Stimulated activated CD8-positive, alpha-beta memory T cell treated with anti-CD3 and anti-CD28 coated beads, Interleukin-15, amount 100 ng/mL, for 48 hours (primary cell): Measurements from ENCODE around the gene GAREM1.
"Not testable (repeated sequence)": the region's sequence is repeated elsewhere in the genome, so short reads cannot be mapped to it uniquely, and the experiment has no call there.

ENCODE experiments used
- DNase-seq, 2 donors: peaks; one replicate each; pipeline ENCODE4 v3.0.0-alpha.2; 2020; ENCODE audit warnings: low read depth in 2 of 2

The GAREM1 gene

DNA sequence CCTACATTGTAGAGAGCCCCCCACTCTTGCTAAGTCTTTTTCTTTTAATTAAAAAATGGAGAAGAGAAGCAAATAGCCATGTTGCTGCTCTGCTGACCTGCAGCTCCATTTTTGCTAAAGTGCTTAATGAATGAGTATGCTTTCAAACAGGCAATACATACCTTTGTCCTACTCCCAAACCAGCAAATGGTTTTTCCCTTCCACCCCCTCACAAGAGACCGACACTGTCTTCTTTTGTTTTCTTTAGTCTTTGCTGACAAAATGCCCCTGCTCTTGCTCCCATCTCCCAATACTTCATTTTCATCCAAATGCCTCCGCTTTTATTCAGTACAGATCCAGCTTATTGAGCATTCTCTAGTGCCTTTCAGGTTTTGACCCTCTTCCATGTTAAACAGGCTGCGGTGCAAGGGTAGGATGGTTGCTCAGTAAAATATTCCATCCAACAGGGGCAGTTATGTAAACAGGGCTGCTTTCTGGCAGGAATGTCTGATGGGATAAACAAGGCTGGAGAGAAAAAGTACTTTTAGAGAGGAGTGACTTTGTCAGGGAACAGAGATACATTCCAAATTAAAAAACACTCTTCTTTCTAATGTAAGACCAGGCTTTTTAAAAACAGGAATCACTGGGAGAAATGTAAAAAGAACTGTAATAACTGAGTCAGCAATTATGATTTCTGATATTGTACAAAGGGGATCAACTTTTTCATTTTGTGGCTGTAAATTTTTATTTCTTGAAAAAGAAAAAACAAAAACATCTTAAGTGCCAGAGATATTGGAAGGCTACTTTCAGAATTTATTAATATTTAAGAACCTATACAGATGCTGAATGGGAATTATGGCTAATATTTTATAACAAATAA, 144.0 kb downstream of the GAREM1 start:
- no peak for DNase-seq

DNA sequence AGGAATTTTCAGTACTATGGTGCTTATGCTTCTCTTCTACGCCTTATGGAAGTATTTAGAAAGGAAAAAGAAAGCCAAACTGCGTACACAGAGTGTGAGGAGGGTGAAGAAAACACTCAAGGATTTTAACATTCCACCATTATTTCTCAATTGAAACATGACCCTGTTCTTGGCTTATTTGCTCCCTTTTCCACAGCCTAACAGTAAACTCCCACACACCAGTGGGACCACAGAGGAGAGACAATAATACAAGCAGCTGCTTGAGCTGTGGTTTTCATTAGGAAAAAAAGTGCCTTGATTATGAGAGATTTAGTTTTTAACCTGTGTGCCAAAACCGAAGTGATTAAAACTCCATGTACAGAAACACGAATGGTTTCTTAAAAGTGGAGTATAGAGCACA, 146.5 kb downstream of the GAREM1 start:
- DNase-seq = no peak

DNA sequence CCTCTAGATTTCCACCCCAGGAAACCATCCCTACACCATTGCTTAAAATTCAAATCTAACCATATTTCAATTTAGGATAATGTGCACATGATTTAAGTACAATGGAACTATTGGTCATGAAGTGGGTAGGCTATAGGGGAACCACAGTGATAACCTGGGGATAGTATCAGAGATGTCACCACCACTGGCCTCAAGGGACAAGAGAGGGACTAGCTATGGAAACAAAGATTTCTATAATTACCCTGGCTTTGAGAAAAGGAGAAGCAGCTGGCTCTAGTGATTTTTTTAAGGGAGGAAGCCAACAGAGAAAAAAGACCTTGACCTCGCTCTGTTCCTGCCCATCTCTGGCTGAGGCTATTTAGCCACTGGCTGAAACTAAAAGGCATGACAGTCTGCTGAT, 148.9 kb downstream of the GAREM1 start:
- DNase-seq = no peak

DNA sequence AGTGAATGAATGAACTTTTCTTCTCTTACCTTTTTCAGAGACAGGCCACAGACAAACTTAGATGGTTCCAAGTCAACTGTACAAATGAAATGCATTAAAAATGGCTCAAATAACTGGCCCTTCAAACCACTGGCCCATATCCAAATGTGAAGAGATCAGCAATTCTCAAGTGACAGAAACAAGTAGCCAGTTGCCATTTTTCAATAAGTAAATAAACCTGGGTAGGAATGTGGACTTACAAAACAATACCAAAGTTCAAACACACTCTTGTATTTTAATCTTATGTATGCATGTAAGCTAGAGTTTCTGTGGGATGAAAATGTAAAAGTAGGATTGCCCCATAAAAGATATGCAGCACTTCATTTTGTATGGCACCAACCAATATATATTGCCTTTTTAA, 151.6 kb downstream of the GAREM1 start:
- DNase-seq = no peak

DNA sequence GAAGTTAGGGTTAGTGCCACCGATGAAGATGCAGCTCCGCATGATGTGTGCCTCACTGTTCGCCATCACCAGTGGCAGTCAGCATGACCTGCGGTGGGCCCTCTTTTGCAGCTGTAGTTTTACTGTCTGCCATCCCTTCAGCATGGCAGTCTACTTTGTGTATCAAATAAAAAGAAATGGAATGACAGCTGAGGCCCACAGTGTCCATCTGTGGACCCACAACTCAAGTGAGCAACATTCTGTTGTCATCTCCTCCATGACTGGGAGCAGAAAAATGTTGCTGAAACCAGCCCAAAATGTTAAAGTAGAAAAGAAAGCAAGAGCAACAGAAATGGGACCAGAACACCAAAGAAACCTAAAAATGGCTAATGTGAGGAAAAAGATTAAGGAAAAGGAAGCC, 152.1 kb downstream of the GAREM1 start:
- no peak for DNase-seq

DNA sequence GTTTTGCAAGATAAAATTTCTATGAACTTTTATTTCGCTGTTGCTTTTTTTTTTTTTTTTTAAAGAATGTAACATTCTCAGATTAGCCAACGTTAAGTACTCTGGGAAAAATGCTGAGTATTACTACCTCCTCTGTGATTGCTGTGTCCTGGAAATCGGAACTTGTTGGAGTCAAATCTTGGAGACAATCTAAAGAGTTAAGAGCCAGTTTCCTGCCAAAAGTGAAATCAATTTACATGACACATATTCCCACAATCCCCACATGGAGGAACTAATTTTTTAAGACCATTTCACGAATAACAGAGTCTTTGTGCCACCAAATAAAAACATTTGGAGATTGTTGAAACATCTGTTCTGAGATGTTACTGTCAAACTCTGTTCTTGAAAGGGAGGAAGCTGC, 153.0 kb downstream of the GAREM1 start:
- no peak for DNase-seq

DNA sequence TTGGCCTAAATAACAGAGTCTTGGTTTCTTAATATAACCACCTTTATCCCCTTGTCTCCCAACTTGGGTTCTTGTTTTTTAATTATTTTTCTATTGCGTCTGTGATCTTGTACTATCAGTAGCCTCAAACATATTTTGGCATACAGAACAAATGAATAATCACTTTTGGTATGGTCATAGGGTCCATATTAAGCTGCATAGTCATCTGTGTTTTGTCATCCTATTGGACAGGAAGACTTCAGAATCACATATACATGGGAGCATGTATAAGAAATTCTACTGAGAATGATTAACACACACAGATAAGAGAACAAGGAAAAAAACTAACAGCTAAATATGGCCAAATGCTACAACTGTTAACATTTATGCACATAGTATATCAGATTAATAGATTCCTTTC, 154.8 kb downstream of the GAREM1 start:
- no peak for DNase-seq

DNA sequence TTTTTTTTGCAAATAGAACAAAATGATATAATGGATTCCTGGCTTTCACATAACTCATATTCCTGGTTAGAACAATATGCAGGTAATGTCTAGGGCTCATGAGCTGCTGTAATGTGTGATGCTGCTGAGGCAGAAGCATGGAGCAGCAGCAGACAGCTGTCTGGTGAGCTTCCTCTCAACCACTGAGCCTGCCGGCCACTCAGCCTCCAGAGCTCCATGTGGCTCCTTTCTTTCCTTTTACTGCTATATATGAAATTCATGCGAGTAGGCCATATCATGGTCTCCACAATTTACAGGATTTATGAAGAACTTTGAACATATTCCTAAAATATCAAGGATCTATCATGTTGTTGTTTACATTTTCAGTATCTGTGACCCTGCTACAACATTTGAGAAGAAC, 159.9 kb downstream of the GAREM1 start:
- no peak for DNase-seq

DNA sequence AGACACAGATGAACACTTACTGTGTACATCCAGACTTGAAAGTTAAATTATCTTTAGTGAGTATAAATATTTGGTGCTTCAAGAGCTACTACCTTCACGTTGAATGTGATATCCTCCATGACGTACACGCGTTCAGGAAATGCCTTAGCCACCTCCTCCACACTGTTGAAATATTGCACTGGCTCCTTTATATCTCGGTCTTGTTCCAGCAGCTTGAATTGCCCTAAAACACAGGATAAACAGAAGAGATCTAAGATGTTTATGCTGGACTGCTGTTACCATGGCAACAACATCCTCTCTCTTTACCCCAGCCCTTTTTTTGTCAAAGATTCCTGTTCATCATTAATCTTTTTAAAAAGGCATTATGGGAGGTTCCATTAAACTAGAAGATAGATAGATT, 160.6 kb downstream of the GAREM1 start:
- DNase-seq = no peak

DNA sequence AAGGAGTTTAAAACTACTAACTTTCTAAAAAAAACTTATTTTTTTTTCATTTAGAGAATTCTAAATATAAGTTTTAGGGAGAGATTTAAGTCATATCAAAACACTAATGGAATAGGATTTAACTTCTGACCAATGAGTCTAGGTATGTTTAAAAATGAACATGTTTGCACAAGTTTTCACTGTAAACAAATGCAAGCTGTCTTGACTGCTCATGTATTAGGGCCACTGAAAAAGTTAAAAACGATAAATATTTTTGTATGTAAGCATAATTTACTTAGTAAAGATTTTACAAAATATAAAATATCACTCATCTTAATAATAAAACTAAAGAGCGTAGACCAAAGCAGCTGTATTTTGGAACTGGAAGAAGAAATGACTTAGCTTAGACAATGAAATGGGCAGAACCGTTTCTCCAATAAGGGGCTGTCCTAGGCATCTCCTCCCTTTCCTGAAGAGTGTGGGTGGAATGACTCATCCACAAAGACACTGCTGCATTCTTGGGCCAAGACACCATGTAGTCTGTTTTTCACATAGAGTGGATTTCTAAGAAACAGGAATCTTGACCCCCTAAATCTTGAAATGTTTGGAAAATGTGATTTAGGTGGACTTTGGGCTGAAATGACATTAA, 162.1 kb downstream of the GAREM1 start:
- DNase-seq = no peak

DNA sequence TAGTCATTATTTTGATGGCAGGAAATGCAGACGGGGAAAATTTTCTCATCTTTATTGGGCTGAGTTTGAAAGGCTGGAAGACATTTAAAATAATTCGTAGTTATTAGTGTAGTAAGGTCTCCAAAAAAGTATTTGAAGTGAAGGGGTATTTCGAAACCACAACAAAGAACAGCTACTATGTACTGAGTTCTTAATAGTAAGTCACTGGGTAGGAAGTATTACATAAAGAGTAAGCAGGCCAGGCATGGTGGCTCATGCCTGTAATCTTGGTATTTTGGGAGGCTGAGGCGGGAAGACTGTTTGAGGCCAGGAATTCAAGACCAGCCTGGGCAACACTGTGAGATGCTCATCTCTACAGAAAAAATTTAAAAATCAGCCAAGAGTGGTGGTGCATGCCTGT, 167.3 kb downstream of the GAREM1 start:
- DNase-seq = no peak

DNA sequence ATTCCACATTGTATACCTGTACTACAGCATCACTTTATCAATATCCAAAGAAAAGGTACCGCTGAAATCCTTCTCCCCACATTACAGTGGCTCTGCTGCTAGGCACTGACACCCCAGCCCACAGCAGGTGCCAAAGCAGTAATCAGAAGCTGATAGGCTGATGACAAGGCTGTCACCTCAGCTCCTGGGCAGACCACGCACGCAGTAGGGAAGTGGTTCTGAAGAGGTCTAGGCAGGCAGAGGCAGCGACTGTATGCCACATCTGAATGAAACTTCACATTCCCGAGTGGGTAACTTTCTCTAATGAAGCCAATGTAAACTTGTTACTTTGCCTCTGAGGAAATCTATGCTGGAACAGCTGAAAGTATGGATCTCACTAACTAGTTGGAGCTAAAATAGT, 167.9 kb downstream of the GAREM1 start:
- no peak for DNase-seq

DNA sequence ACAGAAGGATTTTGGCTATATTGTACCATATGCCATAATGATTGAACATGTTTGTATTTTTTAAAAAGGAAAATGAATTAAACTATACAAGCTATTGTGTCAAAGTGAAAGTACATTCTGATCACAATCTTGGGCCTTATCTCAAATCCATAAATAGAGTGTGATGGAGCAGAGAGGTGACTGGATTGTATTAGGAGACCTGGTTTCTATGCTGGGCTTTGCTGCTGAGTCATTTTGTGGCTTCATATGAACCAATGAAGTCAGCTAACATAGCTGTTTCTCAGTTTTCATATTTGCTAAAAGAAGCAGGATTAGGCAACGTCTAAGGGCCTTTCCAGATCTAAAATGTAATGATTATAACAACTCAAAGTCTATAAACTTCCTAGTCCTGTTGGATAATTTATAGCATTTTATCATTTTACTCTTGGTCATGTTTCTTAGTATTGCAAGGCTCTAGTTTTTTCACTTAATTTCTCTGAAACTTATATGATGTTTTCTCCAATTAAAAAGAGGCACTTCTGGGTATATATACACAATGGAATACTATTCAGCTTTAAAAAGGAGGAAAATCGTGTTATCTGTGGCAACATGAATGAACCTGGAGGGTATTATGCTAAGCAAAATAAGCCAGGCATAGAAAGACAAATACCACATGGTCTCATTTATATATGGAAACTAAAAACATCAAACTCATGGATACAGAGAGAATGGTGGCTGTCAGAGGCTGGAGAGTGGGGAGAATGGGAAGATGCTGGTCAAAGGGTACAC, 168.5 kb downstream of the GAREM1 start:
- no peak for DNase-seq

DNA sequence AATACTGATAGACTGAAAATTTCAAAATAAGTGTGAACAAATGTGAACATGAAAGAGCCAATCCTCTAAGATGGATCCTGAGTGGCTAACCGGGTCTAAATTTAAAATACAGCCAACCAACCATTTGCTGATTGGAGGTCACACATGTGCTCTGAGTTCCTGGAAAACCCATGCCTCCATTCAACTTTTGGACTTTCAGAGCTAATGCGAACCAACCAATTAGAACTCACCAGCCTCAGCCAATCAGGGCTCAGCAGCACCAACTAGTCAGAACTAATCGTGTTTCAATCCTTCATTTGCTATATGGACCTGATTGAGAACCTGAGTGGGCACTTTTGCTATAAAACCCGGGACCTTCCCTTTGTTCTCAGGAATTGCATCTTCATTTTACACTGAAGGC, 169.3 kb downstream of the GAREM1 start:
- no peak for DNase-seq

DNA sequence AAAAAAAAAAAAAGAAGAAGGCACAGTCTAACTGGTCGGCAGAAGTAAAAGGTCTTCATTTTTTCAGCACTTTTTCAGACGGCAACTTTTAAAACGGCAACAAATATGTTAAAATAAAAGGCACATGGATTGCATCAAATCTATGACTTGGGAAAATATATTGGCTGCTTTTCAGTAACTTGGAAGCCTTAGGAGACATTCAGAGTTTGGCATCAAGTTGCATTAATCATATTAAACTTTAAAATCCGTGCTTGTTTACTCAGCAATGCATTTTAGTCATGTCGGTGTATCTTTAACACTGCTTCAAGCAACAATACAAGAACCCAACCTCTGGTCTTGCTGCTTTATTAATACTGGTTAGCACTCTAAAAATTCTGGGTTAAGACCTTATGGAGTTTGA, 169.8 kb downstream of the GAREM1 start:
- no peak for DNase-seq

DNA sequence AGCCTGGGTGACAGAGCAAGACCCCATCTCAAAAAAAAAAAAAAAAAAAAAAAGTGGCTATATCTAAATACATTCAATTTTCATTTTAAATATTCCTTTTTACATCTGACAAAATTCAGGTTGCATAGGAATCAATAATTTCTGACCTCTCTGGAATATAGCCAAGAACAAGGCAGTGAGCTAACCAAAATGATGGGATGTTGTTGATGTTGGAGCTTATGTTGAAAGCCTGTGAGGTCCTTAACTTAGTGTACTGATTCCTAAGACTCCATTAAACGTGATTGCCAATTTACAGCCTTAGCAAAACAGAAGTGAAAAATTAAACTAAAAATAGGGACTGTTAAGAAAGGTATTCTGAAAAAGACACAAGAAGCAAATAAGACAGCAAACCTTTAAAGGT, 171.2 kb downstream of the GAREM1 start:
- DNase-seq = no peak

DNA sequence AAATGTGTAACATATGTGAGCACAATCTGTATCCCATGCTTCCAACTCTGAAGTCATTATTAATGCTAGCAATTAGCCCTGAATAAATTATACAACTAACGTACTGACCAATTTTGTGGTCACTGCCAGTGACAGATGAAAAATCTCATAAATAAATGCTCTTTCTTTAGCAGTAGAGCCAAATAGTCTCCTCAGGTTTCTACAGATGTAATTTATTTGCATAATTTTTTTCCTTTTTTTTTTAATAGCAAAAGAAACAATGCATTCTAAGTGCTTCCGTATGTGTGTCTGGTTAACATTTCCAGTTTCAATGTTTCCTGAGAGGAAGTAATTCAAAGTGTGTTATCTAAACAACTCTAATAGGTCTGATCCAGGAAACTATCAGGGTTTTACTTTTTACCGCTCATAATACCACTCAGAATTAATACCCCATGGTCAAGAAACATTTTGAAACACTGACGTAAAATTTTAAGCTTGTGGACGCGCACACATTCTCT, 172.5 kb downstream of the GAREM1 start:
- no peak for DNase-seq

DNA sequence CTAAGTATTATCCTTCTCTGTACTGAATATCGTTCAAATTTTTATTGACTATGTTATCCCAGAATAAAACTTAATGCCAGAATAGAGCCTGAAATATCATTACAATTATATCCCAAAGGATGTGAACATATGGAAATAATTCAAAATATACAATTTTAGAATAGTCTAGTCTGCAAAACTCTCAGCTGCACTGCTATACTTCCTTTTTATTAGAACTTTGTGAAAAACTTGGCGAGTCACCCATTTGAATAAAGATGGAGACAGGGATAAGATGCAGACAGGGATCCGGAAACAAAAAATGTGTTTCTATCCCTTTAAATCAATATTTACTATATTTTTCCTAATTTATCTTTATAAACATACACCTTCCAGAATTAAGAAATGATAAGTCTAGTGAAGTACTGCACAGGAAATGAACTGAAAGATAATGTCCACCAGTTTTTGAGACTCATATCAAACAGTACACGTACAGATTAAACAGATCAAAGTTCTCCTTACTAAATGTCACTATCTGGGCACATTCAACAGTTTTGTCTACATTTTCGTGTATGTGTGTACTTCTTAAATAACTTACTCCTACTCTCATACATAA, 173.0 kb downstream of the GAREM1 start:
- no peak for DNase-seq

DNA sequence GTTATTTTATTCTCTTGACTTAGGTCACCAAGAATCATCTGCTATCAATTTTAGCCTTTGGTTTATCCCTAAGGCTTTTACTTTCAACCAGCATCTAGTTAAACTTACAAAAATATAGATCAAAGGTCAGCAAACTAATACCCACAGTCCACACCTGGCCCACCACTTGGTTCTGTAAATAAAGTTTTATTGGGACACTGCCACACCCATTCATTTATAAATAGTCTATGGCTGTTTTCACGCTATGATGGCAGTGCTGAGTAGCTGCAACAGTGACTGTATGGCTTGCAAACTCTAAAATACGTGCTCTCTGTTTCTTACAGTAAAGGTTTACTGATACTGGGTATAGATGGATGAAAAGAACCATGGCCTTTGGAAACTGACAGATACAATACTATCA, 173.8 kb downstream of the GAREM1 start:
- no peak for DNase-seq

DNA sequence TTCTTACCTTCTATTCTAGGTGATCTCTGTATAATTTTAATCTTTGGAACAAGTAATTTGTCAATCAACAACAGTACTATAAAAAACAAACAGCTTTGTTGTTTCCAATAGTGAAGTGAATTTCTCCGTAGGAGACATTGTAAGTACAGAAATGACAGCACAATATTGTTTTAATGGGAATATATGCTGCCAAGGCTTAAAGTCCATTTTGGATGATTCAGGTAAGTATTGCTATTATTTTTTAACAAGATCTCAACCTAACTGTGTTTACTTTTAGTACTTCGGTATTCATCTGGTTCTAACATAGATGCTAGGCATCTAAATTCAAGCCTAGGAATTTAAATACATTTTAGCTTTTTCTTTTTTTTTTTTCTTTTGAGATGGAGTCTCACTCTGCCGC, 175.1 kb downstream of the GAREM1 start:
- DNase-seq = no peak

DNA sequence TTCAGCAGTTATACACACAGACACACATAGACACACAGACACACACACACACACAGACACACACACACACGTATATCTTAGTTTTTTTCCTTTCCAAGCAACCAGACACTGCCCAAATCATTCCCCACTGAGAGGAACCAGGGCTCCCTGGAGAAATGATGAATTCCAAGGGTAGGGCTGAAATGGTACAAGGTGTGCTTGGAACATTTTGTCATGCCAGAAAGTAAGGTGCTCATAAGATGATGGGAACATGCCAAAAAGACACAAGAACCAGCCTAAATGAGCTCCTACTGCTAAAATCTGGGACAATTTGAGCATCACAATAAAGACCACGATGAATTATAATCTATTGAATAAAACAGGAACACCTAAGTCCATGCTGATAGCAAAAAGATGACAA, 177.6 kb downstream of the GAREM1 start:
- DNase-seq = no peak

DNA sequence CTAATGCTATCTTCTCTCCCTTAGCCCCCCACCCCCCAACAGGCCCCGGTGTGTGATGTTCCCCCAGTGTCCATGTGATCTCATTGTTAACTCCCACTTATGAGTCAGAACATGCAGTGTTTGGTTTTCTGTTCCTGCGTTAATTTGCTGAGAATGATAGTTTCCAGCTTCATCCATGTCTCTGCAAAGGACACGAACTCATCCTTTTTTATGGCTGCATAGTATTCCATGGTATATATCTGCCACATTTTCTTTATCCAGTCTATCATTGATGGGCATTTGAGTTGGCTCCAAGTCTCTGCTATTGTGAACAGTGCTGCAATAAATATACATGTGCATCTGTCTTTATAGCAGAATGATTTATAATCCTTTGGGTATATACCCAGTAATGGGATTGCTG, 179.1 kb downstream of the GAREM1 start:
- DNase-seq = not testable (repeated sequence)
